ENCODE measurements around the gene SPHK2.

Gene SPHK2

DNA sequence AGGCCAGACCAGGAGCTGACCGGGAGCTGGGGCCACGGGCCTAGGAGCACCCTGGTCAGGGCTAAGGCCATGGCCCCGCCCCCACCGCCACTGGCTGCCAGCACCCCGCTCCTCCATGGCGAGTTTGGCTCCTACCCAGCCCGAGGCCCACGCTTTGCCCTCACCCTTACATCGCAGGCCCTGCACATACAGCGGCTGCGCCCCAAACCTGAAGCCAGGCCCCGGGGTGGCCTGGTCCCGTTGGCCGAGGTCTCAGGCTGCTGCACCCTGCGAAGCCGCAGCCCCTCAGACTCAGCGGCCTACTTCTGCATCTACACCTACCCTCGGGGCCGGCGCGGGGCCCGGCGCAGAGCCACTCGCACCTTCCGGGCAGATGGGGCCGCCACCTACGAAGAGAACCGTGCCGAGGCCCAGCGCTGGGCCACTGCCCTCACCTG, 6.6 kb downstream of the SPHK2 start:
- TF ChIP-seq GATA3 (IDR thresholded peaks at IDR 0.05; ENCODE audit: low read depth, low read length) (no peak), GATA2 (IDR thresholded peaks at IDR 0.05; ENCODE audit: low read depth, low read length) (no peak)

DNA sequence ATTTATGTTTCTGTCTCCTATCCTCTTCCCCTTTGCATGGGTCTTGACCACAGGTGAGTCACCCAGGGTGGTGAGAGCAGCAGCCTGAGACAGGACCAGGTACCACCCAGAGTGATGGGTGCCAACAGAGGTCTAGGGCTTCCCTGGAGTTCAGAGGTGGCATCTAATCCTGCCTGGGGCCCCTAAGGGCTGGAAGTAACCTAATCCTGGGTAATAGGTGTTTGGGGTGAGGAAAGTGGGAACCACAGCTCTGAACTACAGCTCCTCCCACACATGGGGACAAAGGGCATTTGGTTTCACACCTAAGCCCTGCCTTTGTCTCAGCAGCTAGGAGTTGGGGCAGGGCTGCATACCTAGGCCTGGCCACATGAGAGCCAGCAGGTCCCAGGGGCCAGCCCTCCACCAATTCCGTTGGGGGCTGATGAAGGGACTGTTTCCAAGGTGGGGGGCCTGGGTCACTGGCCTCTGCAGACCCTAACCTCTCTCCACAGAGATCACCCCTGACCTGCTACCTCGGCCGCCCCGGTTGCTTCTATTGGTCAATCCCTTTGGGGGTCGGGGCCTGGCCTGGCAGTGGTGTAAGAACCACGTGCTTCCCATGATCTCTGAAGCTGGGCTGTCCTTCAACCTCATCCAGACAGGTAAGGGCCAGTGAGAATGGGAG, 8.0 kb downstream of the SPHK2 start:
- no peak for TF ChIP-seq GATA3 (IDR thresholded peaks at IDR 0.05; ENCODE audit: low read depth, low read length)
- TF ChIP-seq GATA2 (IDR thresholded peaks at IDR 0.05; ENCODE audit: low read depth, low read length): no peak

DNA sequence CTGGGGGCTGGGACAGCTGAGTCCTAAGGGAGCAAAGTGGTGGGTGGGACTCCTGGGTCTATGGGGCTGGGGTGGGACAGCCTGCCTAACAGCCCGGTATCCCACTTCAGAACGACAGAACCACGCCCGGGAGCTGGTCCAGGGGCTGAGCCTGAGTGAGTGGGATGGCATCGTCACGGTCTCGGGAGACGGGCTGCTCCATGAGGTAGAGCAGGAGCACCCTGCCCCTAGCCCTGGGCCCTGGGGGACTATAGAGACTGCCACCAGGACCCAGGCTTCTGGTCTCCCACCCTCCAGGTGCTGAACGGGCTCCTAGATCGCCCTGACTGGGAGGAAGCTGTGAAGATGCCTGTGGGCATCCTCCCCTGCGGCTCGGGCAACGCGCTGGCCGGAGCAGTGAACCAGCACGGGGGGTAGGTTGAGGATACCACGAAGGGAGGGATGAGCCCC, 8.6 kb downstream of the SPHK2 start:
- TF ChIP-seq GATA3 (IDR thresholded peaks at IDR 0.05; ENCODE audit: low read depth, low read length): no peak
- no peak for TF ChIP-seq GATA2 (IDR thresholded peaks at IDR 0.05; ENCODE audit: low read depth, low read length)

DNA sequence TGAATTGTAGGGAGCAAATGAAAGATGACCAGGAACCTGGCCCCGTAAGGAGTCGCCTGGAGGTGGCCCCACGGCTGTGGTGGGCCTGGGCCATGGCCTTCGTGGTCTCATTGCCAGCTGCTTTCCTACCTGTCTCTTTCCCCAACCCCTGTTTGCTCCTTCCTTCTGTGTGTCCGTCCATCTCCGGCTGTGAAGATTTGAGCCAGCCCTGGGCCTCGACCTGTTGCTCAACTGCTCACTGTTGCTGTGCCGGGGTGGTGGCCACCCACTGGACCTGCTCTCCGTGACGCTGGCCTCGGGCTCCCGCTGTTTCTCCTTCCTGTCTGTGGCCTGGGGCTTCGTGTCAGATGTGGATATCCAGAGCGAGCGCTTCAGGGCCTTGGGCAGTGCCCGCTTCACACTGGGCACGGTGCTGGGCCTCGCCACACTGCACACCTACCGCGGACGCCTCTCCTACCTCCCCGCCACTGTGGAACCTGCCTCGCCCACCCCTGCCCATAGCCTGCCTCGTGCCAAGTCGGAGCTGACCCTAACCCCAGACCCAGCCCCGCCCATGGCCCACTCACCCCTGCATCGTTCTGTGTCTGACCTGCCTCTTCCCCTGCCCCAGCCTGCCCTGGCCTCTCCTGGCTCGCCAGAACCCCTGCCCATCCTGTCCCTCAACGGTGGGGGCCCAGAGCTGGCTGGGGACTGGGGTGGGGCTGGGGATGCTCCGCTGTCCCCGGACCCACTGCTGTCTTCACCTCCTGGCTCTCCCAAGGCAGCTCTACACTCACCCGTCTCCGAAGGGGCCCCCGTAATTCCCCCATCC, 9.4 kb downstream of the SPHK2 start:
- TF ChIP-seq GATA2 (IDR thresholded peaks at IDR 0.05; ENCODE audit: low read depth, low read length) (no peak), GATA3 (IDR thresholded peaks at IDR 0.05; ENCODE audit: low read depth, low read length) (no peak)

DNA sequence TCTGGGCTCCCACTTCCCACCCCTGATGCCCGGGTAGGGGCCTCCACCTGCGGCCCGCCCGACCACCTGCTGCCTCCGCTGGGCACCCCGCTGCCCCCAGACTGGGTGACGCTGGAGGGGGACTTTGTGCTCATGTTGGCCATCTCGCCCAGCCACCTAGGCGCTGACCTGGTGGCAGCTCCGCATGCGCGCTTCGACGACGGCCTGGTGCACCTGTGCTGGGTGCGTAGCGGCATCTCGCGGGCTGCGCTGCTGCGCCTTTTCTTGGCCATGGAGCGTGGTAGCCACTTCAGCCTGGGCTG, 9.9 kb downstream of the SPHK2 start:
- TF ChIP-seq GATA3 (IDR thresholded peaks at IDR 0.05; ENCODE audit: low read depth, low read length) (no peak), GATA2 (IDR thresholded peaks at IDR 0.05; ENCODE audit: low read depth, low read length) (no peak)

DNA sequence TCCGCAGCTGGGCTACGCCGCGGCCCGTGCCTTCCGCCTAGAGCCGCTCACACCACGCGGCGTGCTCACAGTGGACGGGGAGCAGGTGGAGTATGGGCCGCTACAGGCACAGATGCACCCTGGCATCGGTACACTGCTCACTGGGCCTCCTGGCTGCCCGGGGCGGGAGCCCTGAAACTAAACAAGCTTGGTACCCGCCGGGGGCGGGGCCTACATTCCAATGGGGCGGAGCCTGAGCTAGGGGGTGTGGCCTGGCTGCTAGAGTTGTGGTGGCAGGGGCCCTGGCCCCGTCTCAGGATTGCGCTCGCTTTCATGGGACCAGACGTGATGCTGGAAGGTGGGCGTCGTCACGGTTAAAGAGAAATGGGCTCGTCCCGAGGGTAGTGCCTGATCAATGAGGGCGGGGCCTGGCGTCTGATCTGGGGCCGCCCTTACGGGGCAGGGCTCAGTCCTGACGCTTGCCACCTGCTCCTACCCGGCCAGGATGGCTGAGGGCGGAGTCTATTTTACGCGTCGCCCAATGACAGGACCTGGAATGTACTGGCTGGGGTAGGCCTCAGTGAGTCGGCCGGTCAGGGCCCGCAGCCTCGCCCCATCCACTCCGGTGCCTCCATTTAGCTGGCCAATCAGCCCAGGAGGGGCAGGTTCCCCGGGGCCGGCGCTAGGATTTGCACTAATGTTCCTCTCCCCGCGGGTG, 10.4 kb downstream of the SPHK2 start:
- TF ChIP-seq GATA2 (IDR thresholded peaks at IDR 0.05; ENCODE audit: low read depth, low read length): no peak
- TF ChIP-seq GATA3 (IDR thresholded peaks at IDR 0.05; ENCODE audit: low read depth, low read length): no peak

DNA sequence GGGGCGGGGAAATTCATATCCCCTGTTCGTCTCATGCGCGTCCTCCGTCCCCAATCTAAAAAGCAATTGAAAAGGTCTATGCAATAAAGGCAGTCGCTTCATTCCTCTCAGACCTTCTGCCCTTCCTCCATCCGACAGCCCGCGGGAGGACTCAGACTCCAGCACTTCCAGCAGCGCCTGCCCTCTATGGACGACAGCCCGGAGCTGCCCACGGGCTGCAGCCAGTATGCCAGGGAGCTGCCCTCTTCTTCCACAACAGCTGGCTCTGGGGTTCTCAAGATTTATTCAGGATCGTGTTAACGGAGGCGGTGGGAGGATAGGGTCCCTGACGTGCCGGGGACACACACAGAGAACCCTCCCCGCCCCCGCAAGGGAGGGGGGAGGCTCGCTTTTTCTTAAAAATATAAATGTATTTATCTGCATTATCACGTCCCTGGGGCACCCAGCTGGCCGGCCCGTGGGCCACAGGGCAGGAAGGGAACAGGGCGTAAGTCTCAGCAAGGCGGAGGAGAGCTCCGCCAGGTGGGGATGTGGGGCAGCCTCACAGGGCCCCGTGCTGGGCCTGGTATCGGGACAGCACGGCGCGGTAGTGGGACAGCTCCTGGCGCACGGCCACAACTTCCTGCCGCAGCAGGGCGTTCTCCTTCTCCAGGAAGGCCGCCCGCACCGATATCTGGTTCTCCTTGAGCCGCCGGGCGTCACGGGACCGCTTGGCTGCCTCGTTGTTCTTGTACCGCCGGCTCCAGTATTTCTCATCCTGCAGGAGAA, 11.2 kb downstream of the SPHK2 start:
- TF ChIP-seq GATA2 (IDR thresholded peaks at IDR 0.05; ENCODE audit: low read depth, low read length): no peak
- TF ChIP-seq GATA3 (IDR thresholded peaks at IDR 0.05; ENCODE audit: low read depth, low read length): no peak

DNA sequence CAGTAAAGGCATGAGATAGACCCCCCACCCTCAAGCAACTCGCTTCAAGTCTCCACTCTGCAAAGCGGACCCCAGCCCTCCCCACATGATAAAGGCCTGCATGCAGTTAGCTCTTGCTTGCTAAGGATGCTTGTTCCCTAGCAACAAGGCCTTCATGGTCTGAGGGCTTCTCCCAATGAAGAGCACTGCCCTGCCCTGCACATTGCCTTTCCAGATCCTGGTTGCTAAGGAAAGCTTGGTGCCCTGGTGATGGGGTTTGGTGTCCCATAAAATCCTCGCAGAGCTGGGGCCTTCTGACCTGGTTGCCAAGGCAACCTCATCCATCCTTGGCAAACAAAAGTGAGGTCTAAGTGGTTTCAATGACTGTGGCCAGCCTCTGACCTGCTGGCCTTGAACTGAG, 11.9 kb downstream of the SPHK2 start:
- no peak for TF ChIP-seq GATA3 (IDR thresholded peaks at IDR 0.05; ENCODE audit: low read depth, low read length)
- no peak for TF ChIP-seq GATA2 (IDR thresholded peaks at IDR 0.05; ENCODE audit: low read depth, low read length)

DNA sequence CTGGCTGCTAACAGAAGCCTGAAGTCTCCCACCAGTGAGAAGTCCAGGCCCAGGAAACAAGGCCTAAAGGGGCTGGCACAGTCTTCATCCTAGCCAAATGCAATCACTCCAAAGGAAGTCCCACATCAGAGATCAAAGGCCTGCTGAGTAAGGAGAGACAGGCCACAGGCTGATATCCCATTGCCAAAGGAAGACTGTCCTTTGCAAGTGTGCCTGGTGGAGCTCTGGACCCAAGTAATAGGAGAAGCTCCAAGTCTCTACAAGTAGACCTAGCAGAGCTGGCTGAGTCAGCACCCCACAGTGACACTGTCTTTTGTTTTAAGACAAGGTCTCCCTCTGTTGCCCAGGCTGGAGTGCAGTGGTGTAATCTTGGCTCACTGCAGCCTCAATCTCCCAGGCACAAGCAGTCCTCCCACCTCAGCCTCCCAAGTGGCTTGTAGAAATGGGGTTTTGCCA, 13.4 kb downstream of the SPHK2 start:
- TF ChIP-seq GATA3 (IDR thresholded peaks at IDR 0.05; ENCODE audit: low read depth, low read length): no peak
- no peak for TF ChIP-seq GATA2 (IDR thresholded peaks at IDR 0.05; ENCODE audit: low read depth, low read length)

DNA sequence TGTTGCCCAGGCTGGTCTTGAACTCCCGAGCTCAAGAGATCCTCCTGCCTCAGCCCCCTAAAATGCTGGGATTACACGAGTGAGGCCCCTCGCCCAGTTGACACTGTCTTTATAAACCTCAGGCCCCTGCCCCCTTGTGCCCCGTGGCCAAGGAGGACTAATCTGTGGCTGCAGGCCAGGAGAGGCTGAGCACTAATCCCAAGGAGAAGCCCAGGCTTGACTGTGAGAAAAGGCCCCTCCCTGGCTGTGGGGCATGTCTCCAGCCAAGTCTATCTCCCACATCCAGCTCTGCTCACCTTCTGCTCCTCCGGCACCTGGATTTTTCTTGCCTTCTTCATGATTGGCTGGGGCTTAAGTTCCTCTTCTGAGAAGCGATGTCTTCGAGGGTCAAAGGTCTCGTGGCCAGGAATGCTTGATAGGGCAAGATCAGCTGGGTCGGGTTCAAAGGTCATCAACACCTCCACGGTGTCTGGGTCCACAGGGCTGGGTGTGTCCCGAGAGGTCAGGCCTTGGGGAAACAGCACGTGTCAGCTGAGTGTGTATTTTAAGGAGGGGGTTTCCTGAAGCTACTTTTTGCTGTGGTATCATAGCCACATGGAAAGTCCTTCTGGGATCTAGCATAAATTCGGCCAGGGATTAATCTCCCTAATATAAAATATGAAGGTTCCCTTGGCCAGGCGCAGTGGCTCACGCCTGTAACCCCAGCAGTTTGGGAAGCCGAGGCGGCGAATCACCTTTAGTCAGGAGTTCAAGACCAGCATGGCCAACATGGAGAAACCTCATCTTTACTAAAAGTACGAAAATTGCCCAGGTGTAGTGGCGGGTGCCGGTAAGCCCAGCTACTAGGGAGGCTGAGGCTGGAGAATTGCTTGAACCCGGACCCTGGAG, 14.1 kb downstream of the SPHK2 start:
- TF ChIP-seq GATA3 (IDR thresholded peaks at IDR 0.05; ENCODE audit: low read depth, low read length) (no peak), GATA2 (IDR thresholded peaks at IDR 0.05; ENCODE audit: low read depth, low read length) (no peak)

DNA sequence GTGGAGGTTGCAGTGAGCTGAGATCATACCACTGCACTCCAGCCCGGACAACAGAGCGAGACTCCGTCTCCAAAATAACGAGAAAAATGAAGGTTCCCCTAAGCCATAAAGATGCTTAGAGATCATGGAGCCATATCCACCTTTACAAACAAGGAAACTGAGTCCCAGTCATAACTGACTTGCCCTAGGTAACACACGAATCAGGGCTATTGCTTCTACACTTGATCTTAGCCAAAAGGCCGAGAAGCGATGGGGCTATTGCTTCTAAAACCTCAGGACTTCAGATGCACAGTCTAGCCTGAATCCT, 14.7 kb downstream of the SPHK2 start:
- TF ChIP-seq GATA2 (IDR thresholded peaks at IDR 0.05; ENCODE audit: low read depth, low read length) (no peak), GATA3 (IDR thresholded peaks at IDR 0.05; ENCODE audit: low read depth, low read length) (no peak)

DNA sequence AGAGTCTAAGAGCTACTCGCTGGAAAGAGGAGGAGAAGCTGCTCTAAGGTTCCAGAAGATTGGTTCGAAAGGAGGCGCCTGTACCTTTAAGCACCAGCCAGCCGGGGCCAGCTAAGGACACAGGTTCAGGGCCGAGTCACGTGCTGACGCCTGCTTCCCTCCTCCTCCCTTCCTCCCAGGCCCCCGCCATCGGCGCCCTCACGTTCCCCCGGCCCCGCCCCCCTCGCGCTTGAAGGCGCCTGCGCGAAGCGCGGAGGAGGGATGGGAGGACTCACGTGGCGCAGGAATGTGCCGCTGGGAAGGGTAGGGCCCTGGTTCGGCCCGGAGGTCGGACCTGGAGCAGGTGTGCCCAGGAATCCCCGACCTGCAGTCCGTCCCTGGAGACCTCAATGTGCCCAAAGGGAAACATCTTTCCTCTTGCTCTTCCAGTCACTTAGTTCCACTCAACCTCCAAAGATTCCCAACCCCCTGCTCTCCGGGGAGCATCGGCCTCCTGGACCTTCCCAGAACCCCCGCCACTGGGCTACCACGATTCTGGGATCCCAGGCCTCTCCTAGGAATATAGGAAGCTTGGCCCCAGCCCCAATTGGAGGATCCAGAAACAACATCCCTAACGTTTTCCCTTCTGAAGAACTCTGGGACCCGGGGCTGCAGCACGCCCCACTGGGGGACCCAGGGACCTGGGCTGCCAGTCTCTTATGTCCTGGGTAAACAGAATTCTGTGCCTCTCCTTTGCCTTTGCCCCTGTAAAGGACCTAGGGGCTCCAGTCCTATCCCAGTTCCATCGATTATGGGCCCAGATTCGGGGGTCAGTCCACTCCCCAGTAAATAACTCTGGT, 15.3 kb downstream of the SPHK2 start:
- no peak for TF ChIP-seq GATA3 (IDR thresholded peaks at IDR 0.05; ENCODE audit: low read depth, low read length)
- no peak for TF ChIP-seq GATA2 (IDR thresholded peaks at IDR 0.05; ENCODE audit: low read depth, low read length)
